ENCODE data around the gene PSMD9.

PSMD9 gene

DNA sequence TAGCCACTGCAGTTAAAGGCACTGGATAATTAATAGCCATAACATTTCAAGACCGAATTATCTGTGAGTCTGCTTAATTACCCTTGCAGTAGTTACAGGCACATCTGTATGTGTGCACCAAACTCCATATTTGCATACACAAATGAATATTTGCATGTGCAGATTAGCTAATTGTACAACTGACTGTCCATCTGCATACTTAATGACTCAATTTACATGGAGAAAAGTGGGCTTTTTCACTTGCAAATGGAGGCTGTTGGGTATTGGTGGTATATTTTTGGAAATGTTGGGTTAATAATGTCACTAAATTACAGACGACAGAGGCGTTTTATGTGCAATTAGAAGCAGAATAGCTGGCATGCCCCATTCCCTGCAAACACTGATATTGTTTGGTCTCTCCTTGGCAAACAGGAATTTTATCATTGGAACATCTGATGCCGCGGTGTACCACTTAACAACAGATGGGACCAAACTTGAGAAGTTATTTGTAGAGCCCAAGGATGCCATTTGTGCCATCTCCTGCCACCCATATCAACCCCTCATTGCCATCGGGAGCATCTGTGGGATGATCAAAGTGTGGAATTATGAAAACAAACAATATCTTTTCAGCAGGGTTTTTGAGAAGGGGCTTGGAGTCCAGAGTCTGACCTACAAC, 69.4 kb downstream of the PSMD9 start:
- DNase-seq: no peak

DNA sequence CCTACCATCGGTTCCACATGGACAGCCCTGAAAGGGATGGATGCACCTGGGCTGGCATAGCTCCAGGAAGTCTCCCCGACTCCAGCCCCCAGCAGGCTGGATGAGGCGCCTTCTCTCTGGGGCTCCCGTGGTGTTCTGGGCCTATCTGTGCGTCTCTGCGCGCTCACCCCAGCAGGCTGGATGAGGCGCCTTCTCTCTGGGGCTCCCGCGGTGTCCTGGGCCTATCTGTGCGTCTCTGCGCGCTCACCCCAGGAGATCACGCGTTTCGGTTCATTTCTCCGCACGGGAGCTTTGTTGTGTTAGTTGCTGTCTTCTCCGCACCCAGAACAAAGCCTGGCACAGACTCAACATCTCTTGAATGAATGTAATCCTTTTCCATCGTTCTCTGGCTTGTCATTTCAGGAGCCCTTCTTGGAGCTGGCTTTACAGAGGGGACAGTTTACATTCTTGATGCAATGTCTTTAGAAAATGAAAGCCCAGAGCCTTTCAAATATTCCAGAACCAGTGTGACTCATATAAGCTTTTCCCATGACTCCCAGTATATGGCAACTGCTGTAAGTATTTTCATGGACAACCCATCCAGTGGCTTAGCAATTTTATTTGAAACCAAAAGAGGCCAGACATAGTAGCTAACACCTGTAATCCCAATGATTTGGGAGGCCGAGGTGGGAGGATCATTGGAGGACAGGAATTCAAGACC, 70.1 kb downstream of the PSMD9 start:
- DNase-seq: no peak

GRCh38 chr12:121960541-121960940, 72.0 kb downstream of the PSMD9 start:
- no peak for DNase-seq

DNA sequence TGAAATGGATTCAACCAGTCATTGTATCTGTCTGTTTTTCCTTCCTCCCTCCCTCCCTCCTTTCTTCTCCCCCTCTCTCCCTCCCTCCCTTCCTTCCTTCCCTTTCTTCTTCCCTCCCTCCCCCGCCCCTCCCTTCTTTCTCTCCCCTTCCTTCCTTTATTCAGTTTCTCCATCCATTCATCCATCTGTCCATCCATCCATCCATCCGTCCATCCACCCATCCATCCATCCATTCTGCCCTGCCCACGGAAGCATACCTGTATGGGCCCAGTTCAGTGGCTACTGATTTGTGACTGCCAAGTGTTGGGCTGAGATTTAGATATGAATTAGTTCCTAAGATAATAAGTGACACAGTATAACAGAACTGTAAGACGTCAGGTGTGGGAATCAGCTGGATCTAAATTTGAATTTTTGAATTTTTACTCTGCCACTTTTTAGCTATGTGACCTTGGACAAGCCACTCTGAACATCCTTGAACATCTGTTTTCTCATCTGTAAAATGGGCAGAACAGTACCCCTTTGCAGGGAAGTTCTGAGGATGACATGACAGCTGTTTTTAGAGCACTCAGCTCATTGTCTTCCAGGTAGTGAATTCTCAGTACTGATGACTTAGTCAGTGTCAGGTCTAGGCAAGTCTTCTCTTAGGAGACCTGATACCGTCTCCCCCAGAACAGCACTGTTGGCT, 72.7 kb downstream of the PSMD9 start:
- no peak for DNase-seq

DNA sequence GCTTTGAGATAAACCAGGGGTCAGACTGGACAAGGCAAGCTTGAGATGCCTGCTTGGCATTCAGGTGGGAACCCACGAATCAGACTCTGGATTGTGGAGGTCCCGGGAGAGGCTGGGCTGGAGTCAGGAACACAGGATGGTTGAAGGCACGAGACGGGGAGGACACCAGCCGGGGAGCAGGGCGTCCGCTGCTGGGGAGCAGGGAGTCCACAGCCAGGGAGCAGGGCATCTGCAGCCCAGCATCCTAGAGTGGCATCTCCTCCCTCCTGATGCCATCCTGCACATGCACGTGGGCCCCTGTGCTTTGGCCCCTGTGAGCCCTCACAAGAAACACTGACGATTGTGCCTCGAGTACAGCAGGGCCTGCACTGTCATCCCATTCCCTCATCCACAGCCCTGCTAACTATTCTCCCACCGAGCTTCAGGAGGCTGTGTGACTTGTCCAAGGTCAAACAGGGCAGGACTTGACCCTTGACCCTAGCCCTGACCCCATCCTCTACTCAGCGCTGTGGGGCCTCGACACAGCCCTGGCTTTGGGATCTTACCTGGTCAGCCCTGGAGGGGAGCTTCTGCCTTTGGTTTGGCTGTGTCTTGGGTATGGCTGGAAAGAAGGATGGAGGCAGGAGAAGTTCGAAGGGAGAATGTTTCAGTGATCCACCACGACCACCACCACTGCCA, 74.9 kb downstream of the PSMD9 start:
- no peak for DNase-seq

DNA sequence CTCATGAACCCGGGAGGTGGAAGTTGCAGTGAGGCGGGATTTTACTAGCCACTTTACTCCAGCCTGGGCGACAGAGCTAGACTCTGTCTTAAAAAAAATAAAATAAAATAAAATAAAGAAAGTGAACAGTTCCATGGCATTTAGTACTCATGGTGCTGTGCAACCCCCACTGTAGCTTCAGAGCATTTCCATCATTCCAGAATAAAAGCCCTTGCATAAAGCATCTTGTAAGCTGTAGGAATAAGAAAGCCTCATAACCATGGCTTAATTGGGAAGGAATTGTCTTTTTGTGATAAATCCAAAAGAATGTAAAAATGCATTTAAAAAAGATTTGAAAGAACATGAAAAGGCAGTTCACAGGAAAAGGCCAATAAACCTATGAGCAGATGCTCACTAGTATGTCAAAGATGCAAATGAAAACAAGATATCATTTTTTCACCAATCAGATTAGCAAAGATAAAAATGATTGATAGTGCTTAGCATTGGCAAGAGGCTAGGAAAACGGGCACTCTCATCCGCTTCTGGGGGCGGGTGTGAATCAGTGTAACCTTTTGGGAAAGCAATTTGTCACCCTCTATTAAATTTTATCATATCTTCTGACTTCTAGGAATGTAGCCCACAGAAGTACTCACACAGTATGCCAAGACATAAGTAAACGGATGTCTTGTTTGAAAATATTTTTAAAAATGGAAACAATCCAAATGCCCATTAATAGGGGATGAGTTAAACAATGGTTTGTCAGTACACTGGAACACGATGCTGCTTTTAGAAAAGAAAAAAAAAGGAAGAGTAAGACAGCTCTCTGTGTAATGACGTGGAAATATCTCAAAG, 76.4 kb downstream of the PSMD9 start:
- DNase-seq: no peak

DNA sequence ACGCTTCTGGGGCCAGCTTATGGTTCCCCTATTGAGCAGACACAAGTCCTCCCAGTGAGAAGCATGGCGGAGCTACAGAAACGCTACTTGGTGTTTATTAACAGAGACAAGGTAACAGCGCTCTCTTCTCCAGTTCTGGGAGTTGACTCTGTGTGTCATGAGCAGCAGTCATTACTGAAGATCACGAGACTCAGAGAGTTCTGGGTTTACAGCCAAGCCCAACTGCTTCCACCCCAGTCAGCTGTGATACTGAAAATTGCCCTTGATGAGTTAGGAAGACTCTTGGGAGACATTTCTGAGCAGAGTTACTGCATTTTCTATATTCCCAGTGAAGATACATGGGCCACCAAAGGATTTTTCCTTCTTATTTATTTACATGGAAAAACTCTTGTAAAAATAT, 78.4 kb downstream of the PSMD9 start:
- no peak for DNase-seq

All from NCI-H187 treated with DMSO at 0.1 percent for 48 hours (cell line).